Activated T-cell treated with anti-CD3 and anti-CD28 coated beads, Interleukin-2, amount 50 U/mL, for 72 hours (primary cell): ENCODE measurements around the gene CDON. TPM values are rescaled to one million over a fixed set of nuclear protein-coding genes. Genes with fewer than 3 reads are reported as not detected.
"Not testable (repeated sequence)": the region's sequence is repeated elsewhere in the genome, so short reads cannot be mapped to it uniquely, and the experiment has no call there.

Source experiments
- ATAC-seq, 2 donors: fragments of 150-1000 bp; cut with Tn5 transposase; replicated peaks in 1 of 2; 2 replicates each; pipeline ENCODE4 v1.10.0; 2021; ENCODE audit warnings: moderate library complexity in 2 of 2, mild to moderate bottlenecking in 1 of 2
- DNase-seq, 2 donors: peaks; one replicate each; pipeline ENCODE4 v3.0.0; 2021 to 2022; ENCODE audit warnings: mixed read lengths in 1 of 2
- H3K27ac Mint-ChIP-seq: one replicate; pipeline ENCODE4 v1.8.0; 2022; ENCODE audit warnings: mild to moderate bottlenecking, moderate library complexity, mixed read lengths
- H3K27me3 Mint-ChIP-seq: one replicate; pipeline ENCODE4 v1.8.0; 2022; ENCODE audit warnings: low read depth, mixed read lengths
- H3K36me3 Mint-ChIP-seq, 2 donors: one replicate each; pipeline ENCODE4 v1.8.0; 2022; ENCODE audit warnings: mixed read lengths in 2 of 2, mild to moderate bottlenecking in 1 of 2; ENCODE audit not compliant: insufficient read depth in 2 of 2
- H3K4me1 Mint-ChIP-seq: one replicate; pipeline ENCODE4 v1.8.0; 2022; ENCODE audit warnings: low read depth, mixed read lengths
- H3K4me3 Mint-ChIP-seq, 2 donors: one replicate each; pipeline ENCODE4 v1.8.0; 2022; ENCODE audit warnings: mild to moderate bottlenecking in 2 of 2, mixed read lengths in 2 of 2, moderate library complexity in 2 of 2
- H3K9me3 Mint-ChIP-seq, 2 donors: one replicate each; pipeline ENCODE4 v1.8.0; 2022; ENCODE audit warnings: mixed read lengths in 2 of 2
- total RNA-seq, 2 donors: library from RNA; stranded (reverse); gene quantifications; one replicate each; pipeline ENCODE4 v1.2.3, GENCODE V29; 2022

Gene CDON
- total RNA-seq, 2 donors from 2014 or later, result 1.3 to 1.9 TPM

DNA sequence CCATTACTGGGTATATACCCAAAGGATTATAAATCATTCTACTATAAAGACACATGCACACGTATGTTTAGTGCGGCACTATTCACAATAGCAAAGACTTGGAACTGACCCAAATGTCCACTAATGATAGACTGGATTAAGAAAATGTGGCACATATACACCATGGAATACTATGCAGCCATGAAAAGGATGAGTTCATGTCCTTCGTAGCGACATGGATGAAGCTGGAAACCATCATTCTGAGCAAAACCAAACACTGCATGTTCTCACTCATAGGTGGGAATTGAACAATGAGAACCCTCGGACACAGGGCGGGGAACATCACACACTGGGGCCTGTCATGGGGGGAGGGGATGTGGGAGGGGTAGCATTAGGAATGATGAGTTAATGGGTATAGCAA lies 76.7 kb downstream of the CDON start:
- H3K4me1 Mint-ChIP-seq, result peaks cover 13% of the 10 kb centered on the region
- H3K4me3 Mint-ChIP-seq, DNase-seq, H3K27me3 Mint-ChIP-seq, H3K9me3 Mint-ChIP-seq, ATAC-seq, H3K27ac Mint-ChIP-seq, H3K36me3 Mint-ChIP-seq: not testable (repeated sequence)

DNA sequence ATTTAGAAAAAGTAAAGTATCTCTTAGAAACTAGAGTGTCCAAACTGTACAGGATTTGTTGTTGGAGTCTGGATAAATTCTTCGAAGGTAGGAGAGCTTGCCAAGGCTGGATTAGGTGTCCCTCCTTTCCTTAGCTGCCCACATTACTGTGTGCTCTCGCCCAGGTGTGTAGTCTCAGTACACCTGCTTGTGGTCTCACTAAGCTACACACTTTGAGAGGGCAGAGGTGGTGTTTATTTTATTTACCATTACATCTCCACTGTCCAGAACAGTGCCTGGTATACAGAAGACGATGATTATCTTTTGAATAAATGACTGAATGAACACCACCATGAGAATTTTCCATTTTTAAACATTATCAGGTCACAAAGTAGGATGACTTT lies 80.3 kb downstream of the CDON start:
- no peak for DNase-seq
- Mint-ChIP-seq H3K36me3 (no peaks in the 10 kb centered on the region), H3K4me1 (no peaks in the 10 kb centered on the region), H3K27ac (no peak overlapping the region), H3K4me3 (no peak overlapping the region), H3K9me3 (no peaks in the 10 kb centered on the region), H3K27me3 (no peaks in the 10 kb centered on the region)
- no peak for ATAC-seq

DNA sequence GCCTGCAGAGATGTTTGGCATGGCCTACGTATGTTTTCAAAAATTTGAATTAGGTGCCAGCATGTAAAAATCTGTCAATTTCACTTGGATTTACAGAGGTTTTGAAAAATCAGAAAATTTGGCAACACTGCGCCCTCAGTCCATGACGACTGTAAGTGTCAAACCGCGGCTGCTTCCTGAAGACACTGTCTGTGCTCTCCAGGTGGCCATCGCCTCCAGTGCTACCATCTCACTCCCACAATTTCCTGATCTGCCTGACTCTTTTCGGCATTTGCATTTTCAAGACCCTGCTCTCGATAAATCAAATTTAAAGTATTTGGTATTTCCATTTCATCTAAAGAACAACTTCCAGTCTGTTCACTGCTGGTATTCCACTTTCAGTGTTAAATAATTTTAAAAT lies 82.2 kb downstream of the CDON start:
- ATAC-seq (no peak), DNase-seq (no peak)
- Mint-ChIP-seq H3K36me3 (no peaks in the 10 kb centered on the region), H3K4me1 (no peaks in the 10 kb centered on the region), H3K27me3 (no peaks in the 10 kb centered on the region), H3K27ac (no peak overlapping the region), H3K9me3 (no peaks in the 10 kb centered on the region), H3K4me3 (no peak overlapping the region)

DNA sequence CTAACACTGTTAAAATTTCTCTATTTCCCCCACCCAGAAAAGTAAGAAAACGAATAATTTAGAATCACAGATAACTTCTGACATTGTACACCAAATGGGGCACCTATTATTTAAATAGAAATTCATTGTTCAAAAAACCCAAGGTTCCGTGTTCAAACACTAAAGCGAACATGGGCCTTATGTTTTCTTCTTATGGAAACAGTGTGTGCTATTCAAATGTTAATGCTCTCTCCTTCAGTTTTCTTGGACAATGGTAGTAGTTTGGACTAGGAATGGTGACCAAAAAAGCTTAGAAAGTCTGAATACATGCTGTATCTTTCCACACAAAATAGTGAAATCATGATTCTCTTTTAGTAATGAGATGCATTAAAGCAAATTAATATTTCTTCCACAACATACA lies 83.2 kb downstream of the CDON start:
- Mint-ChIP-seq H3K36me3 (no peaks in the 10 kb centered on the region), H3K4me3 (no peak overlapping the region), H3K4me1 (no peaks in the 10 kb centered on the region), H3K27ac (no peak overlapping the region), H3K27me3 (no peaks in the 10 kb centered on the region), H3K9me3 (no peaks in the 10 kb centered on the region)
- ATAC-seq (no peak), DNase-seq (no peak)

DNA sequence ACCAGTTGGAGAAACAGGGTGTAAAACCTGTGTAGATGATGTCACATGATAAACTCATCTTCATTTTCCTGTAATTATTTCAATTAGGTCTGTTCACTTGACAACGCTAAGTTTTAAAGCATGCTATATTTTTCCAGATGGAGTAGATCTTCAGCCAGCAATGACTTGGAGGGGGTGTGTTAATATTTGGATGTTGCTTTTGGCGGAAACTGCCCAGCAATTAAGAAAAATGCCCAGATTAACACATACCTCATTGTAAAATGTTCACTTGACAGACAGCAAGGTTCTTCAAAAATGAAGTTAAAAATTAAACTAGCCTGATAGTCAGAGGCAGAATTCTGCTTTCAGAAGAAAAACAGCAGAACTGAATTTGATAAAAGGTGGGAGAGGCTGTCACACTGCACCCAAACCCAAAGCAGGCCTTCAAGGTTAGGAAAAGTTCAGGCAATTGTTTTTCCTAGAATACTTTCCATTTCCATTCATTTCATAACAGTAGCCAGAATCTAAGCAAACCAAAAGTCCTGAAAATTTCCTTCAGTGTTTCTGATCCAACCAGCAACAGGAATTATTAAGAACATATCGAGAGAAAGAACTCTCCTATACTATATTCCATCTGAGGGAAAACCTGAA lies 83.8 kb downstream of the CDON start:
- Mint-ChIP-seq H3K27ac (no peak overlapping the region), H3K9me3 (no peaks in the 10 kb centered on the region), H3K36me3 (no peaks in the 10 kb centered on the region), H3K4me1 (no peaks in the 10 kb centered on the region), H3K27me3 (no peaks in the 10 kb centered on the region), H3K4me3 (no peak overlapping the region)
- ATAC-seq (no peak), DNase-seq (no peak)

DNA sequence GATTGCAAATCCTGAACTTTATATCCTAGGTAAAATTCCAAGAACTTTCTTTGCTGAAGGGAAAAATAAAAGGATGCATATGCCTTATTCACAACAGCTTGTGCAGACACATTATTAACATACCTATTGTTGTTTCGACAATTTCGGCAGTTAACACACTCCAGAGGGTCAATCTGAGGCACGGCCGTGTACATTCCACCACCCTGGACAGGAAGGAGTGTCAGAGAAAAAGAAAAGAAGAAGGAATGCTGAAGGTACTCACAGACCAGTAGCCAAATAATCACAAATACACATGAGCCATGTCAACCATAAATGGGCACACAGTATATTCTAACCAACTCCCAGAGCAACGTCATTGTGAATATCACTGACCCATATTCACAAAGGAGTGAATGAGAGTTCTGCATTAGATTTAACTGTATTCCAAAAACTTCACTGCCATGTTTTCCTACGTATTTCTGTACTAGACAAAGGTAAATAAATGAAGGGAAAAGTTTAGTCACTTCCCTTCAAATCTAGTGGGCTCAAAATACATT lies 84.4 kb downstream of the CDON start:
- no peak overlapping the region for H3K27ac Mint-ChIP-seq
- DNase-seq (no peak), ATAC-seq (no peak)
- H3K4me3 Mint-ChIP-seq, result no peak overlapping the region
- no peaks in the 10 kb centered on the region for H3K4me1 Mint-ChIP-seq
- H3K36me3 Mint-ChIP-seq, result no peaks in the 10 kb centered on the region
- H3K27me3 Mint-ChIP-seq, result no peaks in the 10 kb centered on the region
- H3K9me3 Mint-ChIP-seq, result no peaks in the 10 kb centered on the region

DNA sequence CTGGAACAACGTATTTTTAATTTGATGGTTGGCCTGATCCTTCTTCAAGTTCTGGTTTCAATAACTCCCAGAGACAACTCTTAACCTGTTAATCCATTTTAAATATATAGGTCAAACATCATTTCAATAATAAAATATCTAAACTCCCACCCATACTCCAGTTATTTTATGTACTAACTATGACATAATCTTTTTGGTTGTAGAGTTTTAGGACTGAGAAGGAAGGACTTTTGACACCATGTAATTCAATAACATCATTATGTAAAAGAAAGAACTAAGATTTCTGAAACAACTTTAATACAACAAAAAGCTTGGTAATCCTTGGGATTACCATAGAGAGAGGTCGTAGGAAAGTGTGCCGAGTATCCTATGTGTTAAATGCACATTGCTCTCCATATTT lies 85.3 kb downstream of the CDON start:
- no peak for DNase-seq
- no peak for ATAC-seq
- Mint-ChIP-seq H3K9me3 (no peaks in the 10 kb centered on the region), H3K36me3 (no peaks in the 10 kb centered on the region), H3K4me3 (no peak overlapping the region), H3K27ac (no peak overlapping the region), H3K4me1 (no peaks in the 10 kb centered on the region), H3K27me3 (no peaks in the 10 kb centered on the region)

DNA sequence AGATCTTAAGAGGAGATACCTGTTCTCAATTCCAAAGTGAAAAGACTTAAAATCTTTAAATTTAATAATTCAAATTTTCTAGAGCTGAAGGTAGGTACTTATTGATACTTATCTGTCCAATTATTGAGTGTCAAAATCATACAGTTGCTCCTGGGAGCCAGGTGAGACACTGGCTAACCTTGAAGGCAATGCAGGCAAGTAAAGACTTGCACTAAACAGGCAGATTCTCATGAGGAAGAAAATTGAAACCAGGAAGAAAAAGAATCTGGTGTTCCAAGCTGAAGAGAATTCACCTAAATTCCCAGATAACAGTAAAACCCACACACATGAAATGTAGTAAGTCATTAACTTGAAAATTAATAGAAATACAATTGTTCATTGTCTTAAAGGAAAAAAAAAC lies 86.5 kb downstream of the CDON start:
- no peak overlapping the region for H3K27ac Mint-ChIP-seq
- H3K4me3 Mint-ChIP-seq, result no peak overlapping the region
- no peaks in the 10 kb centered on the region for H3K36me3 Mint-ChIP-seq
- ATAC-seq (no peak), DNase-seq (no peak)
- no peaks in the 10 kb centered on the region for H3K4me1 Mint-ChIP-seq
- no peaks in the 10 kb centered on the region for H3K9me3 Mint-ChIP-seq
- H3K27me3 Mint-ChIP-seq, result no peaks in the 10 kb centered on the region

DNA sequence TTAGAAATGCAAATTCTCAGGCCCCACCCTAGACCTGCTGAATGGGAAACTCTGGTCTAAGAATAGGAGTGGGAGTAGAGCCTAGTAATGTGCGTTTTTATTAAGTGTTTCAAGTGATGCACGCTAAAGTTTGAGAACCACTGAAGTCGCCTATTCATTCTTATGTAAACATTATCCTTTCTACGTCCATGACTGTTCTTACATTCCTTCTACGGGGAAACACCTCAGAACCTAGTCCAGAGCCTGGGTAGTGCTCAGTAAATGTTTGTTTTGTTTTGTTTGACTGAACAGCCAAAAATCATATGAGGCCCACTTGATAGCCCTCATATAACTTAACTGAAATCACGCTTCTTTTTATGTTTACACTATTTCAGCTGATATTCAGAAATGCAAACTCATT lies 87.0 kb downstream of the CDON start:
- H3K9me3 Mint-ChIP-seq, result no peaks in the 10 kb centered on the region
- no peaks in the 10 kb centered on the region for H3K27me3 Mint-ChIP-seq
- H3K36me3 Mint-ChIP-seq, result no peaks in the 10 kb centered on the region
- no peak overlapping the region for H3K4me3 Mint-ChIP-seq
- no peak overlapping the region for H3K27ac Mint-ChIP-seq
- DNase-seq (no peak), ATAC-seq (no peak)
- no peaks in the 10 kb centered on the region for H3K4me1 Mint-ChIP-seq

DNA sequence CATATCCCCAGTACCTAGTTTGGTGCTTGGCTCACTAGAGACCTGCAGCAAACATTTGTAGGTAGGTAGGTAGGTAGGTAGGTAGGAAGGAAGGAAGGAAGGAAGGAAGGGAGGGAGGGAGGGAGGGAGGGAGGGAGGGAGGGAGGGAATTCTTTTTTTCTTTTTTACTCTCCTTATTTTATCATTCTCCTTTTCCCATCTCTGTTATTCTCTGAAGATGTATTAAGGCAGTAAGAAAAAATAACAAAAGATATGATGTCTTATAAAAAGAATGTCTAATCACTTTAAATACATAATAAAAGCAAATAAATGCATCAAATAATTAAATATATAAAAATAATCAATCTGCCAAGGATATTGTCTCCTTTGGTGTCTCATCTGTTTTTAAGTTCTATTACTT lies 88.4 kb downstream of the CDON start:
- H3K27me3 Mint-ChIP-seq, result no peaks in the 10 kb centered on the region
- H3K9me3 Mint-ChIP-seq, result no peaks in the 10 kb centered on the region
- DNase-seq, result no peak
- H3K4me3 Mint-ChIP-seq, result no peak overlapping the region
- no peaks in the 10 kb centered on the region for H3K36me3 Mint-ChIP-seq
- ATAC-seq, result no peak
- no peaks in the 10 kb centered on the region for H3K4me1 Mint-ChIP-seq
- no peak overlapping the region for H3K27ac Mint-ChIP-seq

DNA sequence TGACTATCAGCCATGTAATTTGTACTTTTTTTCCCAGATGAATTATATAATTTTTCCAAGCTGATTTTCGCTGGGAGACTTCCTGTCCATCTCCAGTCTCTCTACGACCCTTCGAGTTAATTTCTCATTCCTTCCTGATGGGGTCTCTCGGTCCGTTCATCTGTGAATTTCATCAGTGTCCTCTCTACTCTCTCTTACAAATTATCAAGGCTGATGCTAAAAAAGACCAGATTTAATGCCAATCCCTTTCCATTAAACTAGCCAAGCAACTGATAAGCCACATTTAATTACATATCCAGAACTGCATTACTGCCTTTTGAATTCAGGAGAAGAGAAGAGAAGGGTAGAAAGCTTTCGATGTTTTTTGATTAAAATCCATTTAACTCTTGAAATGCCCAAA lies 91.0 kb downstream of the CDON start:
- DNase-seq (no peak), ATAC-seq (no peak)
- H3K4me3 Mint-ChIP-seq, result no peak overlapping the region
- no peaks in the 10 kb centered on the region for H3K4me1 Mint-ChIP-seq
- H3K9me3 Mint-ChIP-seq, result no peaks in the 10 kb centered on the region
- H3K27me3 Mint-ChIP-seq, result no peaks in the 10 kb centered on the region
- H3K27ac Mint-ChIP-seq, result no peak overlapping the region
- H3K36me3 Mint-ChIP-seq, result no peaks in the 10 kb centered on the region

DNA sequence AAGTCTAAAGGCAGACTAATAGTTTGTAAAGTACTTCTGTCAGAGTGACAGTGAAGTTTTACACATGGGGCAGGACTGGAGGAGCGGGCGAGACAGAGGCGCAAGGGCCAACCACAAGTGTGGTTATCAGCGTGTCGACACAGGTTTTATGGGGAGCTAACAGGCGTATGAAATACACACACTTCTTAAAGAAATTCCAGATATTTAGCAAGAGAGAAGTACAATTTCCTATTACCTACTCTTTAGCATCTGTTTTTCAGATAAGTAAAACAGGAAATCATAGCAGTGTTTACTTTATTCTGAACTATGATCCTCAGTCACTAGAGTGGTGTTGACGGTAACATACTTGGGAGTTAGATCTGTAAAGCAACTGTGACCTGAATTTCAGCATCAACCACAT lies 94.3 kb downstream of the CDON start:
- no peak overlapping the region for H3K27ac Mint-ChIP-seq
- DNase-seq (no peak), ATAC-seq (no peak)
- no peak overlapping the region for H3K4me3 Mint-ChIP-seq
- no peaks in the 10 kb centered on the region for H3K9me3 Mint-ChIP-seq
- no peaks in the 10 kb centered on the region for H3K4me1 Mint-ChIP-seq
- H3K27me3 Mint-ChIP-seq, result no peaks in the 10 kb centered on the region
- H3K36me3 Mint-ChIP-seq, result no peaks in the 10 kb centered on the region

DNA sequence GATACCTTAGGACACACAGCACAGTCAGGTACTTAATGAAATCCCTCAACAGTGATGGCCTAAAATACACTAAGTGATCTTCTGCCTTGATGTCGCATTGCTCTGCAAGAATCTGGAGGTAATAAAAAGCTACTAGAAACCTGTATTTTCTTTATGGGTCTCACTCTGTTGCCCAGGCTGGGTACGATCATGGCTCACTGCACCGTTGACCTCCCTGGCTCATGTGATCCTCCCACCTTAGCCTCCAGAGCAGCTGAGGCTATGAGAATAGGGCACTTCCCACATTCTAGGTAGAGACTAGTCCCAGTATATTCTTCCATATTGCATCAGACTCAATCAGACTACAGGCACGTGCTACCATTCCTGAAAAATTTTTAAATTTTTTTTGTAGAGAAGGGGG lies 95.2 kb downstream of the CDON start:
- peaks cover 0 to 3% of the 10 kb centered on the region in 2 donors for H3K36me3 Mint-ChIP-seq
- no peak overlapping the region for H3K27ac Mint-ChIP-seq
- H3K9me3 Mint-ChIP-seq, result peaks cover 0 to 4% of the 10 kb centered on the region in 2 donors
- H3K4me1 Mint-ChIP-seq, result peaks cover 2% of the 10 kb centered on the region
- no peak overlapping the region for H3K4me3 Mint-ChIP-seq
- no peaks in the 10 kb centered on the region for H3K27me3 Mint-ChIP-seq
- ATAC-seq (no peak), DNase-seq (no peak)

DNA sequence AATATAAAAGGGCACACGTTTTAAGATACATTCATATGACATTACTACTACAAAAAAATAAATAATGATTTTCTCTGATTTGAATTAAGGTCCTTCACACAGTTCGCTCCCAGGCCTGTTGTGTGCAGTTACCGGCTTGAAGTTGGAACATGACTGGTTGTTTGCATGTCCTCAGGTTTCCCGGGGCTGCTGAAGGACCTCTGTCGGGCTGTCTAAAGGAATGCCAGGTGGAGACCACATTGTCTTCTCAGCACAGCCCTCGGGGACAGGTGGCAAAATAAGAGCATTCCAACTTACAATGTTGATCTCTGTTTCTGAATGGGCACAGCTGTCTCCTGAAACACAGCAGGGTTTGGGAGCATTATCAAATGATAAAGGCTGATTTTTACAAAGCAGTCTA lies 101.9 kb downstream of the CDON start:
- H3K36me3 Mint-ChIP-seq, result peaks cover 1 to 5% of the 10 kb centered on the region in 2 donors
- peaks cover 19% of the 10 kb centered on the region for H3K4me1 Mint-ChIP-seq
- H3K27ac Mint-ChIP-seq, result no peak overlapping the region

More for the DNA sequence above, 101.9 kb downstream of the CDON start:
- ATAC-seq (no peak), DNase-seq (no peak)
- peaks cover 0 to 5% of the 10 kb centered on the region in 2 donors for H3K9me3 Mint-ChIP-seq
- no peak overlapping the region for H3K4me3 Mint-ChIP-seq
- H3K27me3 Mint-ChIP-seq, result no peaks in the 10 kb centered on the region
